Measurements from ENCODE around the gene LIPT1. TPM values are rescaled to one million over a fixed set of nuclear protein-coding genes. Genes with fewer than 3 reads are reported as not detected.

Gene LIPT1
- total RNA-seq, 1 experiment from 2014 or later: 8.7 TPM

- Histone ChIP-seq H3K27me3 (ENCODE audit: low read length) (no peaks in the 10 kb centered on the region), H3K9me3 (ENCODE audit: low read length) (no peaks in the 10 kb centered on the region), H3K9me2 (replicated peaks; ENCODE audit: low read length) (no peaks in the 10 kb centered on the region), H3K4me2 (ENCODE audit: low read length) (no peak overlapping the region), H3K27ac (ENCODE audit: low read length) (no peak overlapping the region), H3K4me3 (ENCODE audit: low read length) (no peak overlapping the region), H3F3A (ENCODE audit: low read length, unreplicated experiment) (no peaks in the 10 kb centered on the region), H3K4me1 (ENCODE audit: insufficient read depth, low read length) (no peaks in the 10 kb centered on the region), H3K9ac (ENCODE audit: low read length) (no peak overlapping the region), H2AFZ (ENCODE audit: low read length) (no peak overlapping the region), H3K79me2 (ENCODE audit: low read length) (no peaks in the 10 kb centered on the region), H3K36me3 (ENCODE audit: low read depth, low read length) (peaks cover 29% of the 10 kb centered on the region; the same call in 1 of the 2 replicates), H4K20me1 (ENCODE audit: low read length) (no peaks in the 10 kb centered on the region)
- DNase-seq (no peak), ATAC-seq (no peak)
- intact Hi-C loops (cut with micrococcal nuclease): no loop called here
- ChIA-PET POLR2A (ENCODE audit: unreplicated experiment) (no interaction called here), CTCF (no interaction called here)
- TF ChIP-seq CTCF (conservative IDR thresholded peaks at IDR 0.05; ENCODE audit: low read depth, low read length) (no peak), EZH2 (IDR thresholded peaks at IDR 0.05; ENCODE audit: low read length, unreplicated experiment) (no peak), EZH2phosphoT487 (IDR thresholded peaks at IDR 0.05; ENCODE audit: borderline replicate concordance, low read length) (no peak)
- no TSS peak for BruUV-seq (replicated peaks)
Measured at GRCh38 chr2:99166218-99166617, 11.5 kb downstream of the LIPT1 start.

DNA sequence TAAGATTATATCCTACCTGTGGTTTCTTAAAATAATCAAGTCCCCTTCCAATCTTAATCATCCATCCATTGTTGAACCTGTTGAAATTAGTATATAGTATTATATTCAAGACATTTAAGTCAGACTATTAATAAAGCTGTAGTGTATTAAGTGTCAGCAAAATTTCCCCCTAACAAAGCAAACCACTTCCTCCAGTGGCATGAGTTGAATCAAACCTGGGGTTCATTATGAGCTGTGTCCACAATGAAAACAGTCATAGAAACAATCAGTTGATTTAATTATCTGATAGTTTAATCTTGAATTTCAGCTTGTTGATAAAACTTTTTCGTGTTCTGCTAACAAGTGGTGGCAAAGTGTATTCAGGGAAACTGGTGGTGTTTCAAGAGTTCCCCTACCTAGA lies 14.8 kb downstream of the LIPT1 start:
- H3K4me2 ChIP-seq (ENCODE audit: low read length): no peak overlapping the region
- no peak for TF ChIP-seq CTCF (conservative IDR thresholded peaks at IDR 0.05; ENCODE audit: low read depth, low read length)
- TF ChIP-seq EZH2phosphoT487 (IDR thresholded peaks at IDR 0.05; ENCODE audit: borderline replicate concordance, low read length): no peak
- TF ChIP-seq EZH2 (IDR thresholded peaks at IDR 0.05; ENCODE audit: low read length, unreplicated experiment): no peak
- no peak for ATAC-seq
- no peaks in the 10 kb centered on the region for H3K79me2 ChIP-seq (ENCODE audit: low read length)
- H3K4me1 ChIP-seq (ENCODE audit: insufficient read depth, low read length): no peaks in the 10 kb centered on the region
- no peaks in the 10 kb centered on the region for H3K9me3 ChIP-seq (ENCODE audit: low read length)
- H3K27me3 ChIP-seq (ENCODE audit: low read length): no peaks in the 10 kb centered on the region
- intact Hi-C loops (cut with micrococcal nuclease): no loop called here
- ChIA-PET CTCF (no interaction called here), POLR2A (ENCODE audit: unreplicated experiment) (interaction anchor here (0.6 kb wide), 2 partner anchors 111 to 1125 kb away, joined by 3 to 6 read pairs; no protein-coding TSS in a partner anchor)
- H3K27ac ChIP-seq (ENCODE audit: low read length): no peak overlapping the region
- no peak overlapping the region for H2AFZ ChIP-seq (ENCODE audit: low read length)
- H3K9ac ChIP-seq (ENCODE audit: low read length): no peak overlapping the region
- no TSS peak for BruUV-seq (replicated peaks)
- H3K4me3 ChIP-seq (ENCODE audit: low read length): no peak overlapping the region
- H3K36me3 ChIP-seq (ENCODE audit: low read depth, low read length): peaks cover 24% of the 10 kb centered on the region; the same call in 1 of the 2 replicates
- no peak for DNase-seq
- no peaks in the 10 kb centered on the region for H4K20me1 ChIP-seq (ENCODE audit: low read length)
- H3F3A ChIP-seq (ENCODE audit: low read length, unreplicated experiment): no peaks in the 10 kb centered on the region
- no peaks in the 10 kb centered on the region for H3K9me2 ChIP-seq (replicated peaks; ENCODE audit: low read length)

DNA sequence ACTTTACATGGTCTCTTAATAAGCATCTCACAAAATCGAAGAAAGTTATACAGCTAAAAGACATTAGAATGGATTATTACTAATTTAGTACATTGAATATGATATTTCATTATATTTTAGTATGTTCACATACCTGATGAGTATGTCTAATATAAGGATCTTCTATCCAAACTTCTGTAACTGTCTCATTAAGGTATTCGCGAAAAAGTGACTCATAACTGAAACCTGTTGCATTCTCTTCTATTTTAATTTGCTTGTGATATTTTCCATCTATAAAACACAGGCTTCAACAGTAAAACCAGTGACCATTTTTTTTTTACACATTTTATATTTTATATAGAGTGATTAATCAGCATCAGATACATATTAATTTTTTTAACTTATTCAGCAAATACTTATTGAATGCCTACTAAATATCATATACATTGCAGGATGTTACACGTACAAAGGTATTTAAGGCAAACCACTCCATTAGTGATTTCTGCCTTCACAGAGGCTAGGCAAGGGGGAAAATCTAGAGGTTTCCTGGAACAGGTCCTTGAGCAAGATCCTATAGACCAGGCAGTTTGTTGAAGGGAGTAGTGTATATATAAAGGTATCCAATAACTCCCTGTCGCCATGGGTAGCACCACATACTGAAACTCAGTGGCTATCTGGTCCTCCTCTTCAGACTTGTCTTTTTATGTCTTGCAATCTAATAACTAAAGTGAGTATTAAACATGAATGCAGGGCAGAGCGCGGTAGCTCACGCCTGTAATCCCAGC lies 16.8 kb downstream of the LIPT1 start:
- Histone ChIP-seq H3K36me3 (ENCODE audit: low read depth, low read length) (peaks cover 24% of the 10 kb centered on the region; the same call in 1 of the 2 replicates), H3K9me2 (replicated peaks; ENCODE audit: low read length) (no peaks in the 10 kb centered on the region), H4K20me1 (ENCODE audit: low read length) (no peaks in the 10 kb centered on the region), H3K4me1 (ENCODE audit: insufficient read depth, low read length) (no peaks in the 10 kb centered on the region), H3K79me2 (ENCODE audit: low read length) (no peaks in the 10 kb centered on the region), H3K27me3 (ENCODE audit: low read length) (no peaks in the 10 kb centered on the region), H3K4me3 (ENCODE audit: low read length) (no peak overlapping the region), H3K4me2 (ENCODE audit: low read length) (no peak overlapping the region), H2AFZ (ENCODE audit: low read length) (no peak overlapping the region), H3K9me3 (ENCODE audit: low read length) (no peaks in the 10 kb centered on the region), H3K9ac (ENCODE audit: low read length) (no peak overlapping the region), H3K27ac (ENCODE audit: low read length) (no peak overlapping the region), H3F3A (ENCODE audit: low read length, unreplicated experiment) (no peaks in the 10 kb centered on the region)
- CTCF ChIA-PET: no interaction called here
- intact Hi-C loops (cut with micrococcal nuclease): no loop called here
- ATAC-seq (no peak), DNase-seq (no peak)
- TF ChIP-seq EZH2phosphoT487 (IDR thresholded peaks at IDR 0.05; ENCODE audit: borderline replicate concordance, low read length) (no peak), EZH2 (IDR thresholded peaks at IDR 0.05; ENCODE audit: low read length, unreplicated experiment) (no peak), CTCF (conservative IDR thresholded peaks at IDR 0.05; ENCODE audit: low read depth, low read length) (no peak)
- POLR2A ChIA-PET (ENCODE audit: unreplicated experiment): no interaction called here
- no TSS peak for BruUV-seq (replicated peaks)

Data from PC-3 (cell line).